ENCODE measurements around the gene CAVIN2. TPM values are rescaled to one million over a fixed set of nuclear protein-coding genes. Genes with fewer than 3 reads are reported as not detected.

CAVIN2 gene
- total RNA-seq, 2 experiments from 2014 or later: 0.10 TPM; not detected in 1

DNA sequence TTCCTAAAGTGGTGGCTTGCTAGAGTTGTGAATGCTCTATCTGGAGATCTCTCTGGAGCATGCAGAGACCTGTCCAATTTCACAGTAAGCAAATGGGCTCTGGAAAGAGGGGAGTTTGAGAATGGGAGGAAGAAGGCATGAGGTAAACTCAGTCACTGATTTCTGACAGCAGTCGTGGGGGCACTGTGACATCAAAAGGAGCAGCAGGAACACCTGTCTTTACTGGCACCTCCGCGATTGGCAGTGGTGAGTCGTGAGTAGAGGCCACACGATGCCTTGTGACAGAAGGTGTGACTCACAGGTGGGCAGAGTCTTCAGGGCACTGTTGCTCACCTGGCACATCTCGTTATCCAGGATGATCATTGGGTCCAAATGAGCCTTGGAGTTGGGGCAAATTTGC is 38.8 kb upstream of the CAVIN2 start:
- no TSS peak for BruUV-seq (replicated peaks)
- H3K27ac ChIP-seq (ENCODE audit: low read depth, low read length, poor library complexity, severe bottlenecking): no peak overlapping the region
- intact Hi-C loops (cut with micrococcal nuclease; ENCODE audit: unreplicated experiment): no loop called here

DNA sequence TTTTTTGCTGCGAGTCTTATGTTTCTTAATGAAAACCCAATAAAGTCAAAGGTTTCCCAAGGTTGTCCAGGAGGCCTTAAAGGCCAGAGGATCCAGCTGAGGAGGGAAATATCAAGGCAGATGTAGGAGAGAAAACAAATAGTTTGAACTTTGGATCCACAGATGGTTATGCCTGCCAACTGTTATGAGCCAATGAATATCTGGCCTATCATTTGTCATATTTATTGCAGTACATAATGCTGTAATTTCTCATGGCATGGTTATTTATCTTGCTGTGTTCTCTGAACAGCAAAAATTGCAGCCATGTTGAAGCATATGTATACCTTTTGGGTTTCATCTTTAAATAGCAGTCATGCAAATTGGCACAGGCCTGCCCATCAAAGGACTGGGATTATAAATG is 38.2 kb upstream of the CAVIN2 start:
- Histone ChIP-seq H3K4me3 (ENCODE audit: low read depth, low read length, poor library complexity, severe bottlenecking) (no peak overlapping the region), H3K79me2 (ENCODE audit: insufficient read depth, low read depth, low read length) (no peaks in the 10 kb centered on the region), H3K9me3 (ENCODE audit: low read length) (no peaks in the 10 kb centered on the region), H3K9me2 (ENCODE audit: insufficient read depth, low read length) (no peaks in the 10 kb centered on the region), H3K4me2 (ENCODE audit: low read length) (no peak overlapping the region), H2AFZ (ENCODE audit: low read length) (no peak overlapping the region), H4K20me1 (ENCODE audit: insufficient read depth, low read length) (no peaks in the 10 kb centered on the region), H3K27ac (ENCODE audit: low read depth, low read length, poor library complexity, severe bottlenecking) (no peak overlapping the region), H3K4me1 (ENCODE audit: insufficient read depth, low read length, poor library complexity, severe bottlenecking) (no peaks in the 10 kb centered on the region), H3K36me3 (ENCODE audit: insufficient read depth, low read length) (no peaks in the 10 kb centered on the region)
- no TSS peak for BruUV-seq (replicated peaks)
- CTCF ChIA-PET (ENCODE audit: unreplicated experiment): no interaction called here
- intact Hi-C loops (cut with micrococcal nuclease; ENCODE audit: unreplicated experiment): no loop called here
- no peak for TF ChIP-seq EZH2phosphoT487 (IDR thresholded peaks at IDR 0.05; ENCODE audit: borderline replicate concordance, low read depth, low read length)
- TF ChIP-seq, protein P1, sequence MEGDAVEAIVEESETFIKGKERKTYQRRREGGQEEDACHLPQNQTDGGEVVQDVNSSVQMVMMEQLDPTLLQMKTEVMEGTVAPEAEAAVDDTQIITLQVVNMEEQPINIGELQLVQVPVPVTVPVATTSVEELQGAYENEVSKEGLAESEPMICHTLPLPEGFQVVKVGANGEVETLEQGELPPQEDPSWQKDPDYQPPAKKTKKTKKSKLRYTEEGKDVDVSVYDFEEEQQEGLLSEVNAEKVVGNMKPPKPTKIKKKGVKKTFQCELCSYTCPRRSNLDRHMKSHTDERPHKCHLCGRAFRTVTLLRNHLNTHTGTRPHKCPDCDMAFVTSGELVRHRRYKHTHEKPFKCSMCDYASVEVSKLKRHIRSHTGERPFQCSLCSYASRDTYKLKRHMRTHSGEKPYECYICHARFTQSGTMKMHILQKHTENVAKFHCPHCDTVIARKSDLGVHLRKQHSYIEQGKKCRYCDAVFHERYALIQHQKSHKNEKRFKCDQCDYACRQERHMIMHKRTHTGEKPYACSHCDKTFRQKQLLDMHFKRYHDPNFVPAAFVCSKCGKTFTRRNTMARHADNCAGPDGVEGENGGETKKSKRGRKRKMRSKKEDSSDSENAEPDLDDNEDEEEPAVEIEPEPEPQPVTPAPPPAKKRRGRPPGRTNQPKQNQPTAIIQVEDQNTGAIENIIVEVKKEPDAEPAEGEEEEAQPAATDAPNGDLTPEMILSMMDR (conservative IDR thresholded peaks at IDR 0.05; ENCODE audit: low read length): no peak
- no peak for DNase-seq (ENCODE audit: low spot score)
- POLR2A ChIA-PET: no interaction called here

More for the DNA sequence above, 38.8 kb upstream of the CAVIN2 start:
- Histone ChIP-seq H2AFZ (ENCODE audit: low read length) (no peak overlapping the region), H3K4me2 (ENCODE audit: low read length) (no peak overlapping the region), H3K4me3 (ENCODE audit: low read depth, low read length, poor library complexity, severe bottlenecking) (no peak overlapping the region), H3K9me3 (ENCODE audit: low read length) (no peaks in the 10 kb centered on the region), H4K20me1 (ENCODE audit: insufficient read depth, low read length) (no peaks in the 10 kb centered on the region), H3K9me2 (ENCODE audit: insufficient read depth, low read length) (no peaks in the 10 kb centered on the region), H3K4me1 (ENCODE audit: insufficient read depth, low read length, poor library complexity, severe bottlenecking) (no peaks in the 10 kb centered on the region), H3K36me3 (ENCODE audit: insufficient read depth, low read length) (no peaks in the 10 kb centered on the region), H3K79me2 (ENCODE audit: insufficient read depth, low read depth, low read length) (no peaks in the 10 kb centered on the region)
- DNase-seq (ENCODE audit: low spot score): no peak
- POLR2A ChIA-PET: no interaction called here
- CTCF ChIA-PET (ENCODE audit: unreplicated experiment): no interaction called here
- no peak for TF ChIP-seq EZH2phosphoT487 (IDR thresholded peaks at IDR 0.05; ENCODE audit: borderline replicate concordance, low read depth, low read length)
- TF ChIP-seq, protein P1 (conservative IDR thresholded peaks at IDR 0.05; ENCODE audit: low read length): no peak

DNA sequence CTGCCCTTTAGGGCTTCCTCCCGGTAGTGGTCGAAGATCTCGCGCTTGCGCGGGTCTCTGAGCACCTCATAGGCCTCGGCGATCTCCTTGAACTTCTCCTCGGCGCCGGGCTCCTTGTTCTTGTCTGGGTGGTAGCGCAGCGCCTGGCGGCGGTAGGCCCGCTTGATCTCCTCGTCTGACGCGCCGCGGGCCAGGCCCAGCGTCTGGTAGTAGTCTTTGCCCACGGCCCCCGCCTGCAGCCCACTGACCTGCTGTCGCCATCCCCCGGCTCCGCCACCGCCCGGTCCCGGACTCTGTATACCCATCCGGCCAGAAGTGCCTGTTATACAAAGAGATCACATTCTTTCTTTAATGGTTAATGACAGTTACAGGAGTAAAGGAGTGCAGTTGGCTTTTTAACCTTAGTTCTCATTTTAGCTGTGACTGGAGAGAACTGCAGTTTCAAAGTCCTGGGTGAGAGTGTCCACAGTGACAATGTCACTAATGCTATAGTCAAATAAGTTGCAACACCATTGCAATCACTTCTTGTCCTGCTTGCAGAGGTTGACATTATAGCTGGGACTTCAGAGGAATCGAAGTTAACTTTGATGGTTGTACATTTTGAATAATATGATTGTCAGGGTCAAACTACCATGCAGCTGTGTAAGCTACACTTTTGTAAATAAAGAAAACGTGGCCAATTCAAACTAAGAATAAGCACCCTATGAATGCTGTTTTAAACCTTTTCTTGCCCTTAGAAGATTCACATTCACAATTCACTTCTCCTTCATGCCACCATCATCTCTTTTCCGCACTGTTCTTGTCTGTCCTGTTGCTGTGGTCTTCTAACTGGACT is 35.3 kb upstream of the CAVIN2 start:
- BruUV-seq (replicated peaks): no TSS peak
- H3K9me3 ChIP-seq (ENCODE audit: low read length): no peaks in the 10 kb centered on the region
- intact Hi-C loops (cut with micrococcal nuclease; ENCODE audit: unreplicated experiment): no loop called here
- H3K9me2 ChIP-seq (ENCODE audit: insufficient read depth, low read length): no peaks in the 10 kb centered on the region
- H3K4me3 ChIP-seq (ENCODE audit: low read depth, low read length, poor library complexity, severe bottlenecking): no peak overlapping the region
- H3K79me2 ChIP-seq (ENCODE audit: insufficient read depth, low read depth, low read length): no peaks in the 10 kb centered on the region
- H3K4me2 ChIP-seq (ENCODE audit: low read length): no peak overlapping the region
- DNase-seq (ENCODE audit: low spot score): no peak
- H3K4me1 ChIP-seq (ENCODE audit: insufficient read depth, low read length, poor library complexity, severe bottlenecking): no peaks in the 10 kb centered on the region
- H3K27ac ChIP-seq (ENCODE audit: low read depth, low read length, poor library complexity, severe bottlenecking): no peak overlapping the region
- CTCF ChIA-PET (ENCODE audit: unreplicated experiment): no interaction called here
- TF ChIP-seq EZH2phosphoT487 (IDR thresholded peaks at IDR 0.05; ENCODE audit: borderline replicate concordance, low read depth, low read length): no peak
- TF ChIP-seq, protein P1 (conservative IDR thresholded peaks at IDR 0.05; ENCODE audit: low read length): no peak
- no peak overlapping the region for H2AFZ ChIP-seq (ENCODE audit: low read length)
- H4K20me1 ChIP-seq (ENCODE audit: insufficient read depth, low read length): no peaks in the 10 kb centered on the region
- POLR2A ChIA-PET: no interaction called here
- no peaks in the 10 kb centered on the region for H3K36me3 ChIP-seq (ENCODE audit: insufficient read depth, low read length)

All from OCI-LY7 (cell line).